Calu3 (cell line): ENCODE results near the gene NPTX1. TPM values are rescaled to one million over a fixed set of nuclear protein-coding genes. Genes with fewer than 3 reads are reported as not detected.

Experiments used
- BruUV-seq: library from RNA; stranded (reverse); fragments of 400-500 nt; replicated peaks from 2 replicates; lab custom pipeline; 2021; lab: Mats Ljungman, UMichigan
- CTCF ChIA-PET: fragments of 300-600 bp; sonication (Branson Sonifier 250); formaldehyde crosslinking; loops from one replicate; lab custom pipeline; 2022; ENCODE audit warnings: antibody characterized with exemption; lab: Charles Lee
- DNase-seq: peaks from one replicate; pipeline ENCODE4 v3.0.0; 2022
- H3K27ac Mint-ChIP-seq: one replicate; pipeline ENCODE4 v1.8.0; 2022; ENCODE audit warnings: mixed read lengths; ENCODE audit not compliant: unreplicated experiment
- H3K27me3 Mint-ChIP-seq: one replicate; pipeline ENCODE4 v1.8.0; 2022; ENCODE audit warnings: mixed read lengths; ENCODE audit not compliant: unreplicated experiment
- H3K36me3 Mint-ChIP-seq: one replicate; pipeline ENCODE4 v1.8.0; 2022; ENCODE audit warnings: mild to moderate bottlenecking, moderate library complexity, mixed read lengths; ENCODE audit not compliant: insufficient read depth, unreplicated experiment
- H3K4me1 Mint-ChIP-seq: one replicate; pipeline ENCODE4 v1.8.0; 2022; ENCODE audit warnings: mild to moderate bottlenecking, low read depth, mixed read lengths; ENCODE audit not compliant: unreplicated experiment
- H3K4me3 Mint-ChIP-seq: one replicate; pipeline ENCODE4 v1.8.0; 2022; ENCODE audit warnings: mild to moderate bottlenecking, low read depth, moderate library complexity, mixed read lengths; ENCODE audit not compliant: unreplicated experiment
- H3K9me3 Mint-ChIP-seq: one replicate; pipeline ENCODE4 v1.8.0; 2022; ENCODE audit warnings: low read depth, mixed read lengths; ENCODE audit not compliant: unreplicated experiment
- intact Hi-C: fragments of 100-400 bp; cut with micrococcal nuclease; formaldehyde crosslinking; loops from one replicate; pipeline ENCODE4 v1.10.0; 2022; ENCODE audit not compliant: unreplicated experiment
- total RNA-seq: library from RNA; stranded (reverse); gene quantifications from 2 replicates; pipeline ENCODE4 v1.2.3, GENCODE V29; 2022
- TF ChIP-seq, protein P1 (sequence below): fragments of 200-600 bp; IDR thresholded peaks from one replicate; pipeline ENCODE4 v1.8.0; 2022; ENCODE audit warnings: antibody characterized with exemption; ENCODE audit not compliant: unreplicated experiment

NPTX1 gene
- total RNA-seq, 1 experiment from 2014 or later = 0.21 TPM

DNA sequence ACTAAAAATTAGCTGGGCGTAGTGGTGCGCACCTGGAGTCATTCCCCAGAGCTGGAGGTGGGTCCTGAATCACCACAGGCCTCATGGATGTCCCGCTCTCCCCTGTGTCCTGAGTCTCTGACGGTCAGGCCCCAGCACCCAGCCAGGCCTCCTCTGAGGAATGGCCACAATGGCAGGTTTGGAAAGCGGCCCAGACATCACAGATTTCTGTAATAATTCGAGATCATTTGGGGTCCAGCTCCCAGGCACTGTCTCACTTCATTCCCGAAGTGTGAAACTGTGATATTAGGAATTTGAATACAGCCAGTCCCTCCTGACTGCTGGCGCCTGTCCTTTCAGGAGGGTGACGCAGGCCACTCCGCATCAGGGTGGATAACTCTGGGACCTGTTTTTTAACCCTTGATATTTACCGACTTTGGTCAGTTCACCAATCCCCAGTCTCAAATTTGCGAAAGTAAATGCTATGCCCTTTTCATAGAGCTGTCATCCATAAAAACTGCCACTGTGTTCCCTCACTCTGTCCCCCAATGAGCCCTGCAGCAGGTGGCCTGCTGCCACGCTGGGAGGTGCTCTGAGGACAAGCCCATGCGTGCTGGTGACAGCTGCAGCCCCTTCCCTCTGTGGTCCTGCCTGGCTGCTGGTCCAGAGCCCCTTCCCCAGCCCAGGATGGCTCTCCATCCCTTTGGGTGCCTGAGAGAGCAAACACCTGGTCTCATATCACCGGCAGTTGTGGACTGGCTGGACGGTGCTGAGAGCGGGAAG lies 39.9 kb upstream of the NPTX1 start:
- TF ChIP-seq, protein P1, sequence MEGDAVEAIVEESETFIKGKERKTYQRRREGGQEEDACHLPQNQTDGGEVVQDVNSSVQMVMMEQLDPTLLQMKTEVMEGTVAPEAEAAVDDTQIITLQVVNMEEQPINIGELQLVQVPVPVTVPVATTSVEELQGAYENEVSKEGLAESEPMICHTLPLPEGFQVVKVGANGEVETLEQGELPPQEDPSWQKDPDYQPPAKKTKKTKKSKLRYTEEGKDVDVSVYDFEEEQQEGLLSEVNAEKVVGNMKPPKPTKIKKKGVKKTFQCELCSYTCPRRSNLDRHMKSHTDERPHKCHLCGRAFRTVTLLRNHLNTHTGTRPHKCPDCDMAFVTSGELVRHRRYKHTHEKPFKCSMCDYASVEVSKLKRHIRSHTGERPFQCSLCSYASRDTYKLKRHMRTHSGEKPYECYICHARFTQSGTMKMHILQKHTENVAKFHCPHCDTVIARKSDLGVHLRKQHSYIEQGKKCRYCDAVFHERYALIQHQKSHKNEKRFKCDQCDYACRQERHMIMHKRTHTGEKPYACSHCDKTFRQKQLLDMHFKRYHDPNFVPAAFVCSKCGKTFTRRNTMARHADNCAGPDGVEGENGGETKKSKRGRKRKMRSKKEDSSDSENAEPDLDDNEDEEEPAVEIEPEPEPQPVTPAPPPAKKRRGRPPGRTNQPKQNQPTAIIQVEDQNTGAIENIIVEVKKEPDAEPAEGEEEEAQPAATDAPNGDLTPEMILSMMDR = no peak
- no peak overlapping the region for H3K27ac Mint-ChIP-seq
- H3K9me3 Mint-ChIP-seq = no peaks in the 10 kb centered on the region
- H3K4me3 Mint-ChIP-seq = no peak overlapping the region
- intact Hi-C loops = no loop called here
- no peaks in the 10 kb centered on the region for H3K36me3 Mint-ChIP-seq
- DNase-seq = no peak
- peaks cover 64% of the 10 kb centered on the region for H3K27me3 Mint-ChIP-seq
- H3K4me1 Mint-ChIP-seq = no peaks in the 10 kb centered on the region
- no TSS peak for BruUV-seq
- CTCF ChIA-PET = no interaction called here

DNA sequence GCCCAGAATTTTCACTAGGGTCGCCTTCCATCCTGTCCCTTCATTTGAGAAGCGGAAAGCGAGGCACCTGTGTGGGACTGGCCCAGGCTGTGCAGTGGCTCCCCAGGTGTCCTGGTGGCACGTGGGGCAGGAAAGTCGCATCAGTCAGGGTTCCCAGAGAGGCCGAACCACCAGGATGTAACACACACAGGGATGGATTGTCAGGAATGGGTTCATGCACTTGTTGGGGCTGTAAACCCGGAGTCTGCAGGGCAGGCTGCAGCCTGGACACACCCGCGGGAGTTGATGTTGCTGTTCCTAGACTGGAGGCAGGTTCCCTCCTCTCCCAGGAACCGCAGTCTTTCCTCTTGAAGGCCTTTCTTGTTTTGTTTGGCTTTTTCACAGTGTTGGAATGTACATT lies 37.5 kb upstream of the NPTX1 start:
- BruUV-seq = no TSS peak
- no peaks in the 10 kb centered on the region for H3K4me1 Mint-ChIP-seq
- peaks cover 39% of the 10 kb centered on the region for H3K27me3 Mint-ChIP-seq
- DNase-seq = no peak
- CTCF ChIA-PET = interaction anchor here (0.7 kb wide), 1 partner anchor 858 kb away, joined by 5 read pairs; no protein-coding TSS in a partner anchor
- TF ChIP-seq, protein P1 = no peak
- no peak overlapping the region for H3K4me3 Mint-ChIP-seq
- H3K9me3 Mint-ChIP-seq = no peaks in the 10 kb centered on the region
- no peaks in the 10 kb centered on the region for H3K36me3 Mint-ChIP-seq
- H3K27ac Mint-ChIP-seq = no peak overlapping the region
- intact Hi-C loops = no loop called here

DNA sequence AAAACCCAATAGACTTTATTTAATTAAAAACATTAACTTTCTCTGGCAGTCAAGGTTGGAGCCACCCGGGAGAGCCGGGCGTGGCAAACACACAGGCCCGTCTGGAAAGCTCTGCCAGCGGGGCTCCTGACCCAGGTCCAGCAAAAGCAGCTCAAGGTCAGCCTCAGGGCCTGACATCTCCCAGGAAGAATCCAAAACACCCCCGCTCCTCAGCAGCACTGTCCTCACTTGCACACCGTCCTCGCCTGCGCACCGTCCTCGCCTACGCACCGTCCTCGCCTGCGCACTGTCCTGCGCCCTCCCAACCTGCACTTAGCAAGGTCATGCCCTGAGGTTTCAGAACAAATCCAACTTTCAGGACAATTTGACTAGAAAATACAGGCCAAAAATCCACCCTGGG lies 36.8 kb upstream of the NPTX1 start:
- H3K27me3 Mint-ChIP-seq = peaks cover 36% of the 10 kb centered on the region
- H3K9me3 Mint-ChIP-seq = no peaks in the 10 kb centered on the region
- no peak for DNase-seq
- no peaks in the 10 kb centered on the region for H3K36me3 Mint-ChIP-seq
- CTCF ChIA-PET = no interaction called here
- H3K27ac Mint-ChIP-seq = no peak overlapping the region
- intact Hi-C loops = no loop called here
- TF ChIP-seq, protein P1 = no peak
- no TSS peak for BruUV-seq
- H3K4me1 Mint-ChIP-seq = no peaks in the 10 kb centered on the region
- no peak overlapping the region for H3K4me3 Mint-ChIP-seq

DNA sequence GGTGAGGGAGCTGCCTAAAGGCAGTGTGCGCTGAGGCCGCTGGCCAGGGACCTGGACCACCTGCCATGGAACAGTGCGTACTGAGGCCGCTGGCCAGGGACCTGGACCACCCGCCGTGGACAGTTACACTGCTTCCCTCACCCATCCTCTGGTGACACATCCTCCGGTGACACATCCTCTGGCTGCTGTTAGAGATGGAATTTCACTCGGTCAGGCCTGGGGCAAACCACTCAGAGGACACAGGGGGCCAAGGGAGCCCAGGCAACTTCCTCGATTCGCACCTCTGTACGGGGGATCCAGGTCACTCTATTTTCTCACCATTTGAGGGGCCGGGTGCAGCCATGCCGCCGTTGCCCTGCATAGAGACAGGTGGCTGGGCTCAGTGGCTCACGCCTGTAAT lies 35.8 kb upstream of the NPTX1 start:
- CTCF ChIA-PET = interaction anchor here (0.6 kb wide), 1 partner anchor 79 kb away, joined by 3 read pairs; no protein-coding TSS in a partner anchor
- H3K4me3 Mint-ChIP-seq = no peak overlapping the region

More for the DNA sequence above, 35.8 kb upstream of the NPTX1 start:
- no peak for DNase-seq
- H3K9me3 Mint-ChIP-seq = no peaks in the 10 kb centered on the region
- BruUV-seq = no TSS peak
- no peaks in the 10 kb centered on the region for H3K36me3 Mint-ChIP-seq
- peaks cover 36% of the 10 kb centered on the region for H3K27me3 Mint-ChIP-seq
- no peak overlapping the region for H3K27ac Mint-ChIP-seq
- intact Hi-C loops = no loop called here
- H3K4me1 Mint-ChIP-seq = no peaks in the 10 kb centered on the region
- TF ChIP-seq, protein P1 = no peak
